Psoas muscle (tissue), 8 donors: ENCODE results near the gene FGFBP3. TPM values are rescaled to one million over a fixed set of nuclear protein-coding genes. Genes with fewer than 3 reads are reported as not detected.

Source experiments
- ATAC-seq, 4 donors: fragments of 200-7000 bp; cut with Tn5 transposase; one replicate each; pipeline ENCODE4 v1.9.1; 2020; ENCODE audit warnings: moderate library complexity in 3 of 4, mild to moderate bottlenecking in 2 of 4
- DNase-seq, 2 donors: peaks; one replicate each; pipeline ENCODE4 v3.0.0-alpha.2; 2020
- H3K27ac ChIP-seq: fragments of 200-600 bp; one replicate; pipeline ENCODE4 v1.8.0; 2022
- H3K27me3 ChIP-seq, 3 donors: fragments of 200-600 bp in 1 of 3; one replicate each; pipeline versions ENCODE4 v1.6.1 to v1.8.0; 2013 to 2022; ENCODE audit warnings: low read length in 2 of 3, mild to moderate bottlenecking in 2 of 3, moderate library complexity in 1 of 3; ENCODE audit not compliant: insufficient read depth in 3 of 3
- H3K36me3 ChIP-seq, 2 donors: fragments of 200-600 bp in 1 of 2; one replicate each; pipeline versions ENCODE4 v1.6.1 to v1.8.0; 2013 to 2022; ENCODE audit warnings: low read depth in 1 of 2, mild to moderate bottlenecking in 1 of 2, moderate library complexity in 1 of 2; ENCODE audit not compliant: insufficient read depth in 1 of 2
- H3K4me1 ChIP-seq: fragments of 200-600 bp; one replicate; pipeline ENCODE4 v1.8.0; 2022
- H3K4me3 ChIP-seq: fragments of 200-600 bp; one replicate; pipeline ENCODE4 v1.8.0; 2022; ENCODE audit warnings: mild to moderate bottlenecking
- H3K9me3 ChIP-seq: fragments of 200-600 bp; one replicate; pipeline ENCODE4 v1.8.0; 2022
- CTCF ChIP-seq: fragments of 200-600 bp; IDR thresholded peaks from one replicate; pipeline ENCODE4 v1.8.0; 2022; ENCODE audit warnings: antibody characterized with exemption
- WGBS, 3 donors: extraction: QIAGEN DNeasy Blood & Tissue Kit; methylation state at CpG; one replicate each; pipeline versions ENCODE4 v1.1.6 to v1.1.7; 2013; 5-methylcytosine and 5-hydroxymethylcytosine counted together
- intact Hi-C, 2 donors: fragments of 100-400 bp; cut with DNase I; formaldehyde crosslinking; loops; one replicate each; pipeline versions ENCODE4 v1.11.0 to v1.14.2; 2022
- polyA plus RNA-seq, 3 donors: library from polyadenylated mRNA; stranded (reverse); fragments of 200-250 nt; gene quantifications; one replicate each; pipeline ENCODE4 v1.2.3, GENCODE V29; 2013
- total RNA-seq, 4 donors: library from RNA; stranded (reverse); fragmentation: NEBNext Ultra II Directional in 2 of 4; extraction: Animal tissue kit (Norgen Biotek cat#: 25700) in 2 of 4; gene quantifications; one replicate each; pipeline versions ENCODE4 v1.2.1 to v1.2.4, GENCODE V29; 2021 to 2023
- donor health status: healthy with polysubstance abuse.
- donor health status: DM: no; HTN: no; CAD: no; lungs with moderate emphysema.
- donor health status: Bipolar disorder and iron deficiency.
- donor health status: healthy.
- donor health status: DM: yes; HTN: yes; CAD: no.
- donor health status: DM: no; HTN: no; CAD: no.
- donor health status: DM: no; HTN: no; CAD: no.
- donor health status: DM: yes; HTN: yes; CAD: no.

The FGFBP3 gene
- total and polyA plus RNA-seq, 7 donors = 0.41 to 2.2 (median 0.56) TPM

GRCh38 chr10:91883549-91884444, 25.5 kb downstream of the FGFBP3 start:
- intact Hi-C loops = no loop called here
- 10 to 24% (median 17%) methylated on average over 20 of the region's 20 CpGs for WGBS, 3 donors
- no peaks in the 10 kb centered on the region for H3K27me3 ChIP-seq
- peaks cover 12% of the 10 kb centered on the region for H3K4me1 ChIP-seq
- H3K4me3 ChIP-seq = peak overlapping the region; percentile 51
- ATAC-seq (peak; percentile 45 to 84 (median 82)), DNase-seq (peak in 1 of 2 donors; percentile 49)
- H3K36me3 ChIP-seq = no peaks in the 10 kb centered on the region
- no peak for TF ChIP-seq CTCF
- H3K27ac ChIP-seq = peak overlapping the region; percentile 46
- H3K9me3 ChIP-seq = no peaks in the 10 kb centered on the region

GRCh38 chr10:91880310-91880709, 29.0 kb downstream of the FGFBP3 start:
- H3K36me3 ChIP-seq = no peaks in the 10 kb centered on the region
- no peaks in the 10 kb centered on the region for H3K27me3 ChIP-seq
- no peak for TF ChIP-seq CTCF
- H3K4me1 ChIP-seq = peaks cover 6% of the 10 kb centered on the region
- no peaks in the 10 kb centered on the region for H3K9me3 ChIP-seq
- ATAC-seq = no peak
- H3K4me3 ChIP-seq = no peak overlapping the region
- intact Hi-C loops = no loop called here
- H3K27ac ChIP-seq = no peak overlapping the region
- DNase-seq = no peak
- 27 to 33% (median 29%) methylated on average over 3 of the region's 3 CpGs for WGBS, 3 donors

- Histone ChIP-seq H3K27me3 (no peaks in the 10 kb centered on the region), H3K36me3 (no peaks in the 10 kb centered on the region), H3K4me3 (no peak overlapping the region), H3K4me1 (peaks cover 6% of the 10 kb centered on the region), H3K9me3 (no peaks in the 10 kb centered on the region), H3K27ac (no peak overlapping the region)
- no peak for ATAC-seq
- intact Hi-C loops = no loop called here
- WGBS, 3 donors = 16 to 20% (median 20%) methylated on average over 7 of the region's 7 CpGs
- DNase-seq = no peak
- no peak for TF ChIP-seq CTCF
Observed at GRCh38 chr10:91879515-91880170, 29.6 kb downstream of the FGFBP3 start.

GRCh38 chr10:91875779-91876178, 33.5 kb downstream of the FGFBP3 start:
- TF ChIP-seq CTCF = no peak
- H3K27me3 ChIP-seq = no peaks in the 10 kb centered on the region
- H3K4me1 ChIP-seq = no peaks in the 10 kb centered on the region
- no peak overlapping the region for H3K4me3 ChIP-seq
- no peak overlapping the region for H3K27ac ChIP-seq
- WGBS, 3 donors = 28 to 41% (median 33%) methylated on average over 1 of the region's 1 CpG
- no peaks in the 10 kb centered on the region for H3K36me3 ChIP-seq
- no peak for DNase-seq
- intact Hi-C loops = no loop called here
- peak in 3 of 4 donors; percentile 33 to 44 (median 40) for ATAC-seq
- no peaks in the 10 kb centered on the region for H3K9me3 ChIP-seq
